ENCODE data around the gene WDR33.
"Not testable (repeated sequence)": the region's sequence is repeated elsewhere in the genome, so short reads cannot be mapped to it uniquely, and the experiment has no call there.

The WDR33 gene

DNA sequence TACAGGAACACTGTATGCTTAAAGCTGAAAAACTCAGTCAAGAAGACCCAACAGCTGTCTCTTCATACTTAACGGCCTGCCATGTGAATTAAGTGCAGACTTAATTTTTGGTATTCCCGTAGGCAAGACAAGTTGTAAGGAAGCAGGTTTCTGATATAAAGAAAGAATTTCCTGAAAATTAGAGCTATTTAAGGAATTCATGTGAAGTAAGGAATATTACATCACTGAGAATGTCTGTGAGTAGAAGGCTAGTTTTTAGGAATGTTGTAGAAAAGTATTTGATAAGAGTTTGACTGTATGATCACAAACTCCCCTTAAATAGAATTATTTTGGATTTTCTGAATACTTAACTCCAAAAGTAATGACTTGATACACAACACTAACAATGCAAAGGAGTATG, 51.0 kb downstream of the WDR33 start:
- H3K9ac ChIP-seq (ENCODE audit: low read length) = no peak overlapping the region
- no peak overlapping the region for H3K27ac ChIP-seq (ENCODE audit: low read depth, low read length)
- H3K4me1 ChIP-seq (ENCODE audit: insufficient read depth, low read length) = no peaks in the 10 kb centered on the region
- no peaks in the 10 kb centered on the region for H3K9me3 ChIP-seq (ENCODE audit: low read length)
- peaks cover 35% of the 10 kb centered on the region for H3K36me3 ChIP-seq (ENCODE audit: insufficient read depth, low read length)
- no peak overlapping the region for H3K4me3 ChIP-seq (ENCODE audit: low read depth in 1 of 2, low read length in 2 of 2)
- no peaks in the 10 kb centered on the region for H3K27me3 ChIP-seq (ENCODE audit: control insufficient read depth in 1 of 2, insufficient read depth in 2 of 2, low read length in 2 of 2)

DNA sequence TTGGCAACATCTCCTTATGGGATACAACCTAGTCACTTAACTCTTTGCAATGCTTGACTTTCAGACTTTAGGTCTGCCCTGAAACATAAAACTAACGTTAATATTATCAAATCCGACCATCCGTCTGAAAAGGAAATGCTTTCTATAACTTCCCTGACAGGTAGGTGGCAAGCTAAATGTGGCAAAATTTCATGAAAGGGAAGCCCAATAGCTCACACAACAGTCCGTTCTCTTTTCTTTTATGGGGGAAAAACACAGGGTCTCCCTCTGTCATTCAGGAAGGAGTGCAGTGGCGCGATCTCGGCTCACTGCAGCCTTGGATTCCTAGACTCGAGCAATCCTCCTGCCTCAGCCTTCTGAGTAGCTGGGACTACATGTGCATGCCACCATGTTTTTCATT, 56.8 kb downstream of the WDR33 start:
- no peaks in the 10 kb centered on the region for H3K36me3 ChIP-seq (ENCODE audit: insufficient read depth, low read length)
- H3K4me1 ChIP-seq (ENCODE audit: insufficient read depth, low read length) = no peaks in the 10 kb centered on the region
- no peaks in the 10 kb centered on the region for H3K9me3 ChIP-seq (ENCODE audit: low read length)
- no peaks in the 10 kb centered on the region for H3K27me3 ChIP-seq (ENCODE audit: control insufficient read depth in 1 of 2, insufficient read depth in 2 of 2, low read length in 2 of 2)
- H3K9ac ChIP-seq (ENCODE audit: low read length) = no peak overlapping the region
- no peak overlapping the region for H3K27ac ChIP-seq (ENCODE audit: low read depth, low read length)
- H3K4me3 ChIP-seq (ENCODE audit: low read depth in 1 of 2, low read length in 2 of 2) = no peak overlapping the region

DNA sequence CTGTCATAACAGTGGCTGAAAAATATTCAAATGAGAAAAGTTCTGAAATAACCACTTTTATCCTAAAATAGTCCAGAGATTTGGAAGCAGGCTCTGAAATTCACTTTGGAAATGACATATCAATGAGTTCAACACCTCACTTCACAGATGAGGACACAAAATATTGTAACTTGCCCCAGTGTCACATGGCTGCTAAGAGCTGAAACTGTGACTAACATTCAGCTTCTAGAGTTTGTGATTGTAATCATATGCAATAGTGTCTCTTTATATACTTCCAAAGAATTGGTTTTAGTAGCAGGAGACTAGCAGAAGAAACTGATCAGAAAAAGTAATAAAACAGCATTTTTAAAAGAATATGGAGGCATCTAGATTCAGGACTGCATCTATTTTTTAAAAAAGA, 57.6 kb downstream of the WDR33 start:
- no peaks in the 10 kb centered on the region for H3K4me1 ChIP-seq (ENCODE audit: insufficient read depth, low read length)
- no peaks in the 10 kb centered on the region for H3K27me3 ChIP-seq (ENCODE audit: control insufficient read depth in 1 of 2, insufficient read depth in 2 of 2, low read length in 2 of 2)
- H3K36me3 ChIP-seq (ENCODE audit: insufficient read depth, low read length) = no peaks in the 10 kb centered on the region
- no peak overlapping the region for H3K27ac ChIP-seq (ENCODE audit: low read depth, low read length)
- H3K4me3 ChIP-seq (ENCODE audit: low read depth in 1 of 2, low read length in 2 of 2) = no peak overlapping the region
- H3K9ac ChIP-seq (ENCODE audit: low read length) = no peak overlapping the region
- no peaks in the 10 kb centered on the region for H3K9me3 ChIP-seq (ENCODE audit: low read length)

DNA sequence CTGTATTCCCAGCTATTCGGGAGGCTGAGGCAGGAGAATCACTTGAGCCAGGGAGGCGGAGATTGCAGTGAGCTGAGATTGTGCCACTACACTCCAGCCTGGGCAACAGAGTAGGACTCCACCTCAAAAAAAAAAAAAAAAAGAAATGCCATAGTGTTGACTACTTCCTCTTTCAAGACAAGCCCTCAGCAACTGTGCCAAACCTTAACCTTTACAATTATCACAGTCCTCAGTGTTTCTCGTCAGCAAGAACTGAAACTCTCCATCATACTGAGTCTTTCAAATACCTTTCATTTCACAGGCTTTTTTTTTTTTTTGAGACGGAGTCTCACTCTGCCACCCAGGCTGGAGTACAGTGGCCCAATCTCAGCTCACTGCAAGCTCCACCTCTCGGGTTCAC, 61.4 kb downstream of the WDR33 start:
- H3K4me3 ChIP-seq (ENCODE audit: low read depth in 1 of 2, low read length in 2 of 2); H3K27ac ChIP-seq (ENCODE audit: low read depth, low read length); H3K9ac ChIP-seq (ENCODE audit: low read length); H3K27me3 ChIP-seq (ENCODE audit: control insufficient read depth in 1 of 2, insufficient read depth in 2 of 2, low read length in 2 of 2); H3K9me3 ChIP-seq (ENCODE audit: low read length); H3K4me1 ChIP-seq (ENCODE audit: insufficient read depth, low read length); H3K36me3 ChIP-seq (ENCODE audit: insufficient read depth, low read length): not testable (repeated sequence)

DNA sequence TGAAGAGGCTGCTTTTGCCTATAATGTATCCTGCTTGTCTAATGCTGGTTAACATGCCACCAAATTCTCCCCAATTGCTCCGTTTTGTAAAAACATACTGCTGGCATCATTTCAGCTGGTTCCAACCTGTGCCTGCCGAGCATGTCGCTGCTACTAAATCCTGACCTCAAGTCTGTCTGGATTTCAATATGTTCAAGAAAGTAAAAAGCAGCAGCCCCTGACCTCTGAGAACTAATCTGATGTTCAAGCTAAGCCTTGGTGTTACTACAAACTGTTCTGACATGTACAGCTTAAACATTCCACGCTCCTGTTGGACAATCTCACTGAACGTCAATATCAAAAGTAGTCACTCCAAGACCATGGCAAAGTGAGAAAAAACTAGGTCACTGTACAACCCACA, 63.4 kb downstream of the WDR33 start:
- Histone ChIP-seq H3K4me1 (ENCODE audit: insufficient read depth, low read length) (peaks cover 6% of the 10 kb centered on the region), H3K9ac (ENCODE audit: low read length) (no peak overlapping the region), H3K27me3 (ENCODE audit: control insufficient read depth in 1 of 2, insufficient read depth in 2 of 2, low read length in 2 of 2) (no peaks in the 10 kb centered on the region), H3K27ac (ENCODE audit: low read depth, low read length) (no peak overlapping the region), H3K4me3 (ENCODE audit: low read depth in 1 of 2, low read length in 2 of 2) (no peak overlapping the region), H3K9me3 (ENCODE audit: low read length) (no peaks in the 10 kb centered on the region), H3K36me3 (ENCODE audit: insufficient read depth, low read length) (no peaks in the 10 kb centered on the region)

DNA sequence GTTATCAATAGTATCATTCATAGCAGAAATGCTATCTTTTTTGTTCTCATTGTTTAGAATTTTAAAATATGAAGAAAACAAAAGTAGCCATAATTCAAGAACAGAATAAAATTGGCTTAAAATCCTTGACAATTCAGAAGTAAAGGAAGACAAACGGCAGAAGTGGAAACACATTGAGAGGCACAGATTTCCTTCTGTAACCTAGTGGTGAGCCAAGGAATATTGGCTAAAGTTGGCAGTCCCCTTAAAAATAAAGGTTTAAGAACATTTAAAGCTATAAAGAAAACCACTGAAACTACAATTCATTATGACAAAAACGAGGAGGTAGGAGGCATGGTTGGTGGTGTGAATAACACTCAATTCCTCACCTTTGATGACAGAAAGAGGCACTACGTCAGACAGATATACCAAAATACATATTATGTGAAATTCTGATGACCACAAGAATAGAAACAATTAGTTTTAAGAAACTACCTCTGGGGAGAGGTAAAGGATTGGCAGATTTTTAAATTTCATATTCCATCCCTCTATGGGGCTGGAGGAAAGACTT, 67.4 kb downstream of the WDR33 start:
- no peaks in the 10 kb centered on the region for H3K36me3 ChIP-seq (ENCODE audit: insufficient read depth, low read length)
- H3K27ac ChIP-seq (ENCODE audit: low read depth, low read length) = no peak overlapping the region
- H3K9ac ChIP-seq (ENCODE audit: low read length) = no peak overlapping the region
- no peak overlapping the region for H3K4me3 ChIP-seq (ENCODE audit: low read depth in 1 of 2, low read length in 2 of 2)
- no peaks in the 10 kb centered on the region for H3K27me3 ChIP-seq (ENCODE audit: control insufficient read depth in 1 of 2, insufficient read depth in 2 of 2, low read length in 2 of 2)
- H3K9me3 ChIP-seq (ENCODE audit: low read length) = no peaks in the 10 kb centered on the region
- H3K4me1 ChIP-seq (ENCODE audit: insufficient read depth, low read length) = peaks cover 6% of the 10 kb centered on the region

DNA sequence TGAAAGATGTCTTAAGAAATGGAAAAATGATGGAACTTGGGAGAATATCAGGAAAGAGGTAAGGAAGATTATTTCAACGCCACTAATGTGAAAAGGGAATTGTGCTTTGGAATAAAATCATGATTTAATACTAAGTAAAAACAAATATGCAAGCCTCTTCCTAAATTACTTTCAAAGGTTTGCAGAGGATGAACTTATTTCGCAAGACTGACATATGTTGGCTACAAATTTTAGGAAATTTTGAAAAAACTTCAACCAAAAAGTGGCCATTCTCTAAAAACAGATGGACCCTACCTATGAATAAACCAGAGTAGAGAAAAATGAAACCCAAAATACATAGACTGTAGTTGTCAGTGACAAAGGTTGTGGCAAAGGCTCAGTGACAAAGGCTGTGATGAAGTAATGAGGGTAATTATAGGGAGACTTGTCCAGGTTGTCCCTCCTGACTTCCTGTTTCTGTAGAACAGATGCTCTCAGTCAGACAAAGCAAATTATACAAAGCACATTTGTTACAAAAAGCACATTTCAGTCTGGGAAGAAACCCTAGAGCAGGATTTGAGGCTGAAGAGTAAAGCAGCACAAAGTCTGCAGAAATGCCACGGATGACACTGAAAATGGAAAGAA, 70.2 kb downstream of the WDR33 start:
- Histone ChIP-seq H3K27ac (ENCODE audit: low read depth, low read length) (no peak overlapping the region), H3K36me3 (ENCODE audit: insufficient read depth, low read length) (no peaks in the 10 kb centered on the region), H3K4me3 (ENCODE audit: low read depth in 1 of 2, low read length in 2 of 2) (no peak overlapping the region), H3K9me3 (ENCODE audit: low read length) (no peaks in the 10 kb centered on the region), H3K4me1 (ENCODE audit: insufficient read depth, low read length) (peaks cover 6% of the 10 kb centered on the region), H3K9ac (ENCODE audit: low read length) (no peak overlapping the region), H3K27me3 (ENCODE audit: control insufficient read depth in 1 of 2, insufficient read depth in 2 of 2, low read length in 2 of 2) (no peaks in the 10 kb centered on the region)

DNA sequence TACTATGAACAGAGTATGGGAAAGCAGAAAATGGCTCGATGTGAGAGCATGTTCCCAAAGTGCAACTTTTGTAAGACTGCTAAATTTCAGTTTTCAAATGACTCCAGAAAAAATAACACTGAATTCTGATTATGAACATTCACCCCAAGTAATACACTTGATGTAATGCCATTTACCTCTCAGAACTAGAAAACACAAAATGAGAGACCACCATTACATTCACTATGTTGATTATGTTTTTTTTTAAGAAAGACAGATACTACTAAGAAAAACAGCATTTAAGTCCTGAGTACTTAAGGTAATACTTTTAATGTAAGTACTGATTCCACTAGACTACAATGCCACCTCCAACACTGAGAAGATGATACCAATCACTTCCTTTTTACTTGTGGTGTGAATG, 71.2 kb downstream of the WDR33 start:
- Histone ChIP-seq H3K4me3 (ENCODE audit: low read depth in 1 of 2, low read length in 2 of 2) (no peak overlapping the region), H3K27me3 (ENCODE audit: control insufficient read depth in 1 of 2, insufficient read depth in 2 of 2, low read length in 2 of 2) (no peaks in the 10 kb centered on the region), H3K27ac (ENCODE audit: low read depth, low read length) (no peak overlapping the region), H3K4me1 (ENCODE audit: insufficient read depth, low read length) (no peaks in the 10 kb centered on the region), H3K9ac (ENCODE audit: low read length) (no peak overlapping the region), H3K9me3 (ENCODE audit: low read length) (no peaks in the 10 kb centered on the region), H3K36me3 (ENCODE audit: insufficient read depth, low read length) (no peaks in the 10 kb centered on the region)

DNA sequence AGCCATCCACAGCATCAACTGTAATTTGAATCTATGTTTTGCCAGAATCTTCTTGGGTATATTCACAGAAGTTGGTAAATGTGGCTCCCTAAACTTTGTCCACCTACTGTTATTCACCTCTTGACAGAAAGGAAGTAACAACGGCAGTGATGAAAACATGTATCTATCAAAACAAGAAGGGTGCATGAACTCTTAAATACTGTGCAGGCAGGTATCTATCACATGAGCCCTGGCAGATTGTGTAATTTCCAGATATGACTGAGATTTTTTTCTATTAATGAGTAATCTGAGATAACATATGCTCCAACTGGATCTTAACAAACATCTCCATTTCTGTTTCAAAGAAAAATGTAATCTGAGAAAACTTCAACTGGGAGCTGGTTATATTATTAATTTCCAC, 73.1 kb downstream of the WDR33 start:
- Histone ChIP-seq H3K4me1 (ENCODE audit: insufficient read depth, low read length) (peaks cover 12% of the 10 kb centered on the region), H3K4me3 (ENCODE audit: low read depth in 1 of 2, low read length in 2 of 2) (no peak overlapping the region), H3K27me3 (ENCODE audit: control insufficient read depth in 1 of 2, insufficient read depth in 2 of 2, low read length in 2 of 2) (no peaks in the 10 kb centered on the region), H3K9ac (ENCODE audit: low read length) (no peak overlapping the region), H3K27ac (ENCODE audit: low read depth, low read length) (no peak overlapping the region), H3K36me3 (ENCODE audit: insufficient read depth, low read length) (no peaks in the 10 kb centered on the region), H3K9me3 (ENCODE audit: low read length) (no peaks in the 10 kb centered on the region)

DNA sequence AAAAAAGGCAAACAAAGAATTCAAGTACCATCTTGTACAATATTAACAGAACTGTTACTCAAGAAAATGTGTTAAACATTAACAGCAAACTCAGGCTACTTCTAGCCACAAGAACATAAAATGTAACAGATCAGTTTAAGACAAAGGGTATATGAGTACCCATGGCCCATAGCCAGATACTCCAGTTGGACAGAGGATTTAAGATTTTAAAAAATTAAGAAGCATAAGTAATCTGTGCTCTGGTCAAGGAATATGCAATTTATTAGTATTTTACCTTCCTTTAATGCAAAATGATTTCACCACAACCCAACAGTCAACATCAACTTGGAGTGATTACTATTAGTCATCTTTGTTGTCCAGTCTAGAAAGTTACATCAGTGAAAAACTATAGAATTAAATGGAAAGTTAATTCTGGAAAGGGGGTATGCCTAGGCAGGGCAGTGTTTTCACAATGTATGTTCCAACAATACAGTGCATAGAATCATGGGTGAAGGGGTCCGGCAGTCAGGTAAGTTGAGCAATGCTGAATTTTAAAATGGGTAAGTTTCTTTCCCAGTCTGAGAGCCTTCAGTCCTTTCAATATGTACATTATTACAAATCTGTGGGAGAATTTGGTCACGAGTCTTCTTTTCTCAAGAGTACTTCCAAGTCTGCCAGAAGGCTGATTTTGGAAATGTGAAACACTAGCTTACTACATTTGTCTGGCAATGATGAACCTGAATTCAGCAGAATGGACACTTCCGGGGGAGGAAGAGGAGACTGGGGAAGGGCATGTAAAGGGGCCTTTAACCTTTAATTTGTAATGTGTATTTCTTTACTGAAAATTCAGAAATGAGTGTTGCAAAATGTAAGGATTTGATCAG, 75.2 kb downstream of the WDR33 start:
- Histone ChIP-seq H3K9ac (ENCODE audit: low read length) (no peak overlapping the region), H3K36me3 (ENCODE audit: insufficient read depth, low read length) (no peaks in the 10 kb centered on the region), H3K27ac (ENCODE audit: low read depth, low read length) (no peak overlapping the region), H3K9me3 (ENCODE audit: low read length) (no peaks in the 10 kb centered on the region), H3K4me1 (ENCODE audit: insufficient read depth, low read length) (peaks cover 12% of the 10 kb centered on the region), H3K27me3 (ENCODE audit: control insufficient read depth in 1 of 2, insufficient read depth in 2 of 2, low read length in 2 of 2) (no peaks in the 10 kb centered on the region), H3K4me3 (ENCODE audit: low read depth in 1 of 2, low read length in 2 of 2) (no peak overlapping the region)

DNA sequence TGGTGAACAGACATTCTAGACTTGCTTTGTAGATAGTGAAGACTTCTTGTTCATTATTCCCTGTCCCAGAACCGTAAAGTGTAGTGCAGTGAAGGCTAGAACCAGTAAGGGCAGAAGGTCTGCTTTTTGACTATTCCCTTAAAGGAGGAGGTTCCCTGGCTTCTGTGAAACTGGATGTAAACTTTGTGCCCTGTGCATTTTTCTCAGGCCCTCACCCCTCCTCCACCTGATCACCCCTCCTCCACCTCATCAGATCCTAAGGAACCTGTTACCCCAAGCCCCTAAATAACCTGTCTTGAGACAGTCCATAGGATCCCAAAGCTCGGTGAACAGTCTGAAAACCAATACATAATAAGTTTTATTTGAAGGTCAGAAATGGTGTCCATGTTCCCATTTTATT, 75.9 kb downstream of the WDR33 start:
- Histone ChIP-seq H3K9me3 (ENCODE audit: low read length) (no peaks in the 10 kb centered on the region), H3K36me3 (ENCODE audit: insufficient read depth, low read length) (no peaks in the 10 kb centered on the region), H3K4me3 (ENCODE audit: low read depth in 1 of 2, low read length in 2 of 2) (no peak overlapping the region), H3K27ac (ENCODE audit: low read depth, low read length) (no peak overlapping the region), H3K4me1 (ENCODE audit: insufficient read depth, low read length) (peaks cover 12% of the 10 kb centered on the region), H3K9ac (ENCODE audit: low read length) (no peak overlapping the region), H3K27me3 (ENCODE audit: control insufficient read depth in 1 of 2, insufficient read depth in 2 of 2, low read length in 2 of 2) (no peaks in the 10 kb centered on the region)
